K562 (cell line): ENCODE results near the gene ACP6. TPM values are rescaled to one million over a fixed set of nuclear protein-coding genes. Genes with fewer than 3 reads are reported as not detected.

ENCODE experiments used
- ATAC-seq: fragments of 200-7000 bp; cut with Tn5 transposase; 3 replicates; pipeline ENCODE4 v1.9.1; 2020; ENCODE audit warnings: moderate library complexity
- BruUV-seq: library from RNA; stranded (reverse); fragments of 400-500 nt; replicated peaks from 2 replicates; lab custom pipeline; 2021; lab: Mats Ljungman, UMichigan
- CTCF ChIA-PET: fragments of 300-600 bp; formaldehyde crosslinking; extraction: SDS; loops from one replicate; lab custom pipeline; 2021; ENCODE audit warnings: low intra/inter-chr PET ratio; lab: Yijun Ruan, JAX
- POLR2A ChIA-PET: fragments of 300-600, 350-650 bp; sonication (Branson Sonifier 250); formaldehyde crosslinking; extraction: SDS; loops from one replicate; lab custom pipeline; 2021; ENCODE audit warnings: antibody characterized with exemption, inconsistent platforms; lab: Yijun Ruan, JAX
- DNase-seq, 4 experiments: peaks; one replicate each; pipeline versions ENCODE4 v3.0.0 to v3.0.0-alpha.2; 2011 to 2018; ENCODE audit warnings: low spot score in 3 of 4, mixed read lengths in 3 of 4; ENCODE audit errors: extremely low read depth in 1 of 4
- FAIRE-seq: peaks from 2 replicates; lab custom pipeline; 2011; peaks lifted over from hg19 to GRCh38; lab: Jason Lieb, UNC
- H2AFZ ChIP-seq: 2 replicates; pipeline ENCODE4 v1.6.0; 2011; ENCODE audit warnings: low read depth, low read length, control low read depth, inconsistent platforms
- H3K27ac ChIP-seq: fragments of 200-600 bp; 3 replicates; pipeline ENCODE4 v1.8.0; 2011; ENCODE audit warnings: low read depth, mild to moderate bottlenecking, control low read depth, inconsistent platforms, low read length, moderate library complexity, mixed read lengths; ENCODE audit errors: extremely low read depth
- H3K27me3 ChIP-seq, 2 experiments: fragments of 300-600 bp in 1 of 2; 2 replicates in 1 of 2; 3 replicates in 1 of 2; pipeline versions ENCODE4 v1.6.0 to v1.8.0; 2011; ENCODE audit warnings: inconsistent platforms in 2 of 2, low read length in 2 of 2, mild to moderate bottlenecking in 1 of 2, mixed read lengths in 1 of 2, moderate library complexity in 1 of 2; ENCODE audit not compliant: control insufficient read depth in 2 of 2, insufficient read depth in 2 of 2
- H3K36me3 ChIP-seq: fragments of 300-600 bp; 3 replicates; pipeline ENCODE4 v1.8.0; 2011; ENCODE audit warnings: mild to moderate bottlenecking, low read length, inconsistent platforms; ENCODE audit not compliant: control insufficient read depth, insufficient read depth
- H3K4me1 ChIP-seq, 2 experiments: fragments of 200-600 bp in 1 of 2; replicated peaks in 1 of 2; 2 replicates in 1 of 2; 3 replicates in 1 of 2; pipeline versions ENCODE4 v1.5.1 to v1.8.0; 2011; ENCODE audit warnings: inconsistent platforms in 2 of 2, low read length in 2 of 2, mild to moderate bottlenecking in 1 of 2, mixed read lengths in 1 of 2, moderate library complexity in 1 of 2; ENCODE audit not compliant: control insufficient read depth in 2 of 2, insufficient read depth in 2 of 2
- H3K4me2 ChIP-seq: 2 replicates; pipeline ENCODE4 v1.6.1; 2011; ENCODE audit warnings: low read length, control low read depth, inconsistent platforms, mixed read lengths; ENCODE audit not compliant: insufficient read depth
- H3K4me3 ChIP-seq: fragments of 200-600 bp; sonication (generic), shearing (Covaris generic); 2 replicates; pipeline ENCODE4 v1.5.1; 2016; ENCODE audit warnings: control low read depth, inconsistent platforms
- H3K79me2 ChIP-seq: fragments of 200-600 bp; 3 replicates; pipeline ENCODE4 v1.8.0; 2011; ENCODE audit warnings: low read length, inconsistent platforms; ENCODE audit not compliant: control insufficient read depth, insufficient read depth
- H3K9ac ChIP-seq, 2 experiments: 2 replicates each; pipeline versions ENCODE4 v1.6.0 to v1.6.1; 2011; ENCODE audit warnings: low read depth in 2 of 2, low read length in 2 of 2, control low read depth in 1 of 2, inconsistent platforms in 1 of 2, mild to moderate bottlenecking in 1 of 2, mixed read lengths in 1 of 2; ENCODE audit not compliant: insufficient read depth in 1 of 2
- H3K9me1 ChIP-seq: one replicate; pipeline ENCODE4 v1.6.0; 2011; ENCODE audit warnings: inconsistent platforms, mild to moderate bottlenecking, low read length, moderate library complexity; ENCODE audit not compliant: control insufficient read depth, insufficient read depth
- H3K9me3 ChIP-seq: replicated peaks from 2 replicates; pipeline ENCODE4 v1.5.1; 2011; ENCODE audit warnings: low read depth, low read length, inconsistent platforms; ENCODE audit not compliant: control insufficient read depth, insufficient read depth
- H4K20me1 ChIP-seq: replicated peaks from 2 replicates; pipeline ENCODE4 v1.6.1; 2011; ENCODE audit warnings: low read length, inconsistent platforms, mixed read lengths; ENCODE audit not compliant: control insufficient read depth, insufficient read depth
- BRF1 ChIP-seq: IDR thresholded peaks from 3 replicates; pipeline ENCODE4 v1.6.1; 2011; ENCODE audit warnings: borderline replicate concordance, mild to moderate bottlenecking; ENCODE audit not compliant: insufficient read length; ENCODE audit errors: extremely low read depth
- CEBPB ChIP-seq: fragments of 450-650 bp; IDR thresholded peaks from 2 replicates; pipeline ENCODE4 v1.6.1; 2016; ENCODE audit warnings: missing genetic modification characterization, missing compliant biosample characterization
- FOXK2 ChIP-seq, 2 experiments: fragments of 450-650 bp; IDR thresholded peaks in 1 of 2; conservative IDR thresholded peaks in 1 of 2; 2 replicates each; pipeline ENCODE4 v1.6.1; 2016; ENCODE audit warnings: low read depth in 2 of 2, mild to moderate bottlenecking in 1 of 2
- NR2C1 ChIP-seq, 2 experiments: fragments of 450-650 bp; IDR thresholded peaks; 2 replicates each; pipeline ENCODE4 v1.6.1; 2017; ENCODE audit warnings: mild to moderate bottlenecking in 2 of 2, antibody characterized with exemption in 1 of 2, inconsistent platforms in 1 of 2, missing compliant biosample characterization in 1 of 2, missing genetic modification characterization in 1 of 2
- TCFL5 ChIP-seq: fragments of 250-450 bp; sonication (Bioruptor Pico); conservative IDR thresholded peaks from 2 replicates; pipeline ENCODE4 v1.6.1; 2021; ENCODE audit warnings: mild to moderate bottlenecking, moderate library complexity, matching md5 sums
- WGBS: fragments of 100-300 bp; shearing (Covaris generic); methylation state at CpG from one replicate; pipeline ENCODE4 v1.1.6; 2016; ENCODE audit warnings: low coverage, mixed read lengths; ENCODE audit not compliant: insufficient coverage; ENCODE audit errors: missing lambda C conversion rate; 5-methylcytosine and 5-hydroxymethylcytosine counted together
- in situ Hi-C: fragments of 300-500 bp; cut with MboI; formaldehyde crosslinking; loops from 4 replicates; pipeline ENCODE4 v1.15.0; 2018; ENCODE audit warnings: inconsistent platforms, mixed read lengths
- intact Hi-C: fragments of 100-400 bp; cut with micrococcal nuclease; formaldehyde crosslinking; loops from 2 replicates; pipeline ENCODE4 v1.14.2; 2022
- polyA plus RNA-seq, 8 experiments: library from polyadenylated mRNA; depleted of rRNA in 4 of 8; stranded (reverse) in 5 of 8; unstranded in 3 of 8; fragments of >200 nt; fragmentation: Nextera tagmentation in 2 of 8; fragmentation: Illumina TruSeq in 1 of 8; extraction: Ambion mirVana in 2 of 8; extraction: Trizol in 1 of 8; gene quantifications; 2 replicates each; pipeline versions ENCODE4 v1.2.1 to v1.2.3, GENCODE V29; 2011 to 2014; ENCODE audit warnings: inconsistent platforms in 1 of 8, missing spikeins in 1 of 8
- total RNA-seq, 7 experiments: library from RNA; depleted of rRNA in 6 of 7; stranded (reverse); fragments of >200 nt in 6 of 7; fragmentation: Illumina TruSeq in 2 of 7; extraction: Trizol in 2 of 7; gene quantifications; 2 replicates each; pipeline versions ENCODE4 v1.2.1 to v1.2.3, GENCODE V29; 2011 to 2021; ENCODE audit warnings: low replicate concordance in 1 of 7
- TF ChIP-seq, protein P1 (sequence below): fragments of 250-450 bp; sonication (Bioruptor Pico); IDR thresholded peaks from 2 replicates; pipeline ENCODE4 v1.5.1; 2021; ENCODE audit warnings: mild to moderate bottlenecking

Gene ACP6
- total and polyA plus RNA-seq, 9 of the 15 experiments (the other 6 are each of a cell fraction or from before 2014, with no cell fraction given): 0.05 to 1.4 (median 0.49) TPM

- no peak for DNase-seq
- Histone ChIP-seq H3K9me1 (no peaks in the 10 kb centered on the region), H3K4me3 (no peak overlapping the region), H4K20me1 (no peaks in the 10 kb centered on the region), H3K4me1 (peaks cover 0 to 17% of the 10 kb centered on the region in 2 experiments; a peak in 2 of 5 replicates), H3K4me2 (no peak overlapping the region), H3K27ac (no peak overlapping the region), H3K36me3 (no peaks in the 10 kb centered on the region), H3K27me3 (peaks cover 2 to 13% of the 10 kb centered on the region in 2 experiments; a peak in 1 of 5 replicates), H3K9me3 (no peaks in the 10 kb centered on the region), H2AFZ (no peak overlapping the region), H3K9ac (no peak overlapping the region), H3K79me2 (no peaks in the 10 kb centered on the region)
- BruUV-seq: no TSS peak
- ChIA-PET POLR2A (no interaction called here), CTCF (interaction anchor here (0.9 kb wide), 1 partner anchor 246 kb away, joined by 4 read pairs; no protein-coding TSS in a partner anchor)
- in situ Hi-C loops (no loop called here), intact Hi-C loops (loop anchor here (5.0 kb wide), 3 partner anchors 58 to 372 kb away; no protein-coding TSS in a partner anchor)
- ATAC-seq: no peak
- 5% methylated on average over 3 of the region's 3 CpGs for WGBS
- FAIRE-seq: no peak
- TF ChIP-seq TCFL5 (CRISPR knock-in tag): no peak
These were observed 26.4 kb downstream of the ACP6 start for GRCh38 chr1:147643974-147644373.

GRCh38 chr1:147641695-147642592 is 28.4 kb downstream of the ACP6 start:
- intact Hi-C loops: loop anchor here (2.0 to 5.0 kb wide), 4 partner anchors 60 to 370 kb away; no protein-coding TSS in a partner anchor
- Histone ChIP-seq H3K9me1 (no peaks in the 10 kb centered on the region), H3K4me1 (peaks cover 0 to 17% of the 10 kb centered on the region in 2 experiments; a peak in 2 of 5 replicates), H3K9ac (no peak overlapping the region), H3K4me3 (no peak overlapping the region), H3K79me2 (no peaks in the 10 kb centered on the region), H3K27me3 (0 out of 5 replicates have a peak, but pooled peaks cover 0 to 2% of the 10 kb centered on the region in 2 experiments), H3K4me2 (peak overlapping the region; percentile 63), H3K27ac (no peak overlapping the region), H3K36me3 (no peaks in the 10 kb centered on the region), H3K9me3 (no peaks in the 10 kb centered on the region), H4K20me1 (no peaks in the 10 kb centered on the region), H2AFZ (peak overlapping the region; percentile 74)
- FAIRE-seq: peak; percentile 90
- ATAC-seq: peak; percentile 80
- no TSS peak for BruUV-seq
- WGBS: 5% methylated on average over 17 of the region's 17 CpGs
- POLR2A ChIA-PET: interaction anchor here (0.6 kb wide), 1 partner anchor 248 kb away, joined by 4 read pairs; no protein-coding TSS in a partner anchor
- in situ Hi-C loops: no loop called here
- peak; percentile 55 to 74 (median 64) for DNase-seq
- CTCF ChIA-PET: interaction anchor here (0.8 to 2.1 kb wide), 6 partner anchors 127 to 369 kb away, joined by 3 to 13 read pairs (median 4); no protein-coding TSS in a partner anchor
- TF ChIP-seq FOXK2 (conservative IDR thresholded peaks at IDR 0.05 in 1 of 2, IDR thresholded peaks at IDR 0.05 in 1 of 2; ENCODE audit: low read depth in 2 of 2): 0 out of 4 replicates have a peak, but pooled peaks have one; percentile 24 to 32
- TF ChIP-seq, protein P1, sequence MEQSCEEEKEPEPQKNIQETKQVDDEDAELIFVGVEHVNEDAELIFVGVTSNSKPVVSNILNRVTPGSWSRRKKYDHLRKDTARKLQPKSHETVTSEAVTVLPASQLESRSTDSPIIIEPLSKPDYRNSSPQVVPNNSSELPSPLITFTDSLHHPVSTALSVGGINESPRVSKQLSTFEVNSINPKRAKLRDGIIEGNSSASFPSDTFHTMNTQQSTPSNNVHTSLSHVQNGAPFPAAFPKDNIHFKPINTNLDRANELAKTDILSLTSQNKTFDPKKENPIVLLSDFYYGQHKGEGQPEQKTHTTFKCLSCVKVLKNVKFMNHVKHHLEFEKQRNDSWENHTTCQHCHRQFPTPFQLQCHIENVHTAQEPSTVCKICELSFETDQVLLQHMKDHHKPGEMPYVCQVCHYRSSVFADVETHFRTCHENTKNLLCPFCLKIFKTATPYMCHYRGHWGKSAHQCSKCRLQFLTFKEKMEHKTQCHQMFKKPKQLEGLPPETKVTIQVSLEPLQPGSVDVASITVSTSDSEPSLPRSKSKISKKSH (CRISPR knock-in tag): no peak
- no peak for TF ChIP-seq NR2C1 (IDR thresholded peaks at IDR 0.05)
- TF ChIP-seq NR2C1 (tag; IDR thresholded peaks at IDR 0.05): no peak
- peak; percentile 88 for TF ChIP-seq CEBPB (tag)
- TF ChIP-seq BRF1: no peak
